Stimulated activated CD8-positive, alpha-beta memory T cell treated with anti-CD3 and anti-CD28 coated beads, Interleukin-15, amount 100 ng/mL, for 1 hour (primary cell): Measurements from ENCODE around the gene HOXB5.

Experiments
- DNase-seq: peaks from one replicate; pipeline ENCODE4 v3.0.0-alpha.2; 2020; ENCODE audit warnings: low read depth

HOXB5 gene

DNA sequence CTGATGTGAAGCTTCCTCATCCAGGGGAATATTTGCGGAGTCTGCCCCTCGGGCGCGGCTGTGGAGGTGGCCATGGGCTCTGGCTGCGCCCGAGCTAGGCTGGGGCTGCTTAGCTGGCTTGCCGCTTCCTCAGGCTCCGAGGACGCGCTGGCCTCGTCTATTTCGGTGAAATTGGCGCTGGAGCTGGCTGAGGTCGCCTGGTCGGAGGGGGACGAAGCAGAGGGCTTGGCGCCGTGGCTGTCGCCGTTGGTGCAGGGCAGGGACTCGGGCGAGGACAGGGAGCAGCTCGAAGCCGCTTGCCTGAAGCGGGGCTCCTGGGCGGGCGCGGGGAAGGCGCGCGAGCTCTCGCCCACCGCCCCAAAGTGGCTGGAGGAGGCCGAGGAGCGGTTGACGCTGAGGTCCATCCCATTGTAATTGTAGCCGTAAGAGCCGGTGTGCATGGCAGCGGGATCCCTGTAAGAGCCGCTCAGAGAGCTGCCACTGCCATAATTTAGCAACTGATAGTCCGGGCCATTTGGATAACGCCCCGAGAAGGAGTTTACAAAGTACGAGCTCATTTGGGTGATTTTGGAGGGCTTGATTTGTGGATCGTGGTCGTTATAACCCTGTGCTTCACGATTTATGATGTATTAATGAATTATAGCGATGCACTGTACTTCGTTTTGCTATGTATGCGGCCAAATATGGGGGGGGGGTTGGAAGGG is at the start of gene HOXB5:
TSS of gene HOXB5 (minus strand) at position 654 of the 704 bp plus-strand sequence. CDS start at position 557, 97 bp downstream.
- no peak for DNase-seq

DNA sequence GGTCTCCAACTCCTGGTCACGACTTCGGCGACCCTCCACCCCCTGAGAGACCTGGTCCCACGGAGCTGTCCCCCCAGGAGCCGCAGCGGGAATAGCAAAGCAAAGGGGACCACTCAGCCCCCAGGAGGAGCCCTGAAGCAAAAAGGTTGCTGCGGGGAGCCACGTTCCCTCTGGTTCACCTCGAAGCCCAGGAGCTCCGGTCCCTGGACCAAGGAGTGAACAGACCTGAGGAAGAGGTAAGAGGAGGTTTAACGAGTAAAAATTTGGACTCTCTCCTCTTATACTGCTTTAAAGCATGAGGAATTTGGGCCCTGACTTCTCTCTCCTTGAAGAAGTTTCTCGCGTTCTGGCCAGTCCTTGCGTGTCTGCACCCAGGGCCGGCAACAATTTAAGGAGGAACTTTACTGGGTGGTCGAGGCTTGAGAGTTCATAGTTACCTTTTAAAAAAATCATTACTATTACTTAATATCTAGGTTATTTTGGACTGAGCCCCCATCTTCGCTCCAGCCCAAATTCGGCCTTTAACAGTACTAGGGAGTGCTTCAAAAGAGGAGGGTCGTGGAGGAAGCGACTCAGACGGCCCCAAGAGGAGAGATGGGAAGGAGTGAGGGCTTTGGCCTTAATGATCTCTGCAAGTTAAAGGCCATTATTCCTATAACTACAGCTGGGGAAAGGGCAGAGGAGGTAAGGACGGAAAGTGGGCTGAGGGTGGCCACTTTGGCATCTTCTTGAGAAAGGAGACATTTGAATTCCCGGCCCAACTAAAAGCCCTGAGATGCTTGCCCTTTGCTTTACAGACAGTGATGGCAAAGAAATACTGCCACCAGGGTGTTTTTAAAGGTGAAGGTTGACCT is 49.5 kb upstream of the HOXB5 start:
- no peak for DNase-seq

DNA sequence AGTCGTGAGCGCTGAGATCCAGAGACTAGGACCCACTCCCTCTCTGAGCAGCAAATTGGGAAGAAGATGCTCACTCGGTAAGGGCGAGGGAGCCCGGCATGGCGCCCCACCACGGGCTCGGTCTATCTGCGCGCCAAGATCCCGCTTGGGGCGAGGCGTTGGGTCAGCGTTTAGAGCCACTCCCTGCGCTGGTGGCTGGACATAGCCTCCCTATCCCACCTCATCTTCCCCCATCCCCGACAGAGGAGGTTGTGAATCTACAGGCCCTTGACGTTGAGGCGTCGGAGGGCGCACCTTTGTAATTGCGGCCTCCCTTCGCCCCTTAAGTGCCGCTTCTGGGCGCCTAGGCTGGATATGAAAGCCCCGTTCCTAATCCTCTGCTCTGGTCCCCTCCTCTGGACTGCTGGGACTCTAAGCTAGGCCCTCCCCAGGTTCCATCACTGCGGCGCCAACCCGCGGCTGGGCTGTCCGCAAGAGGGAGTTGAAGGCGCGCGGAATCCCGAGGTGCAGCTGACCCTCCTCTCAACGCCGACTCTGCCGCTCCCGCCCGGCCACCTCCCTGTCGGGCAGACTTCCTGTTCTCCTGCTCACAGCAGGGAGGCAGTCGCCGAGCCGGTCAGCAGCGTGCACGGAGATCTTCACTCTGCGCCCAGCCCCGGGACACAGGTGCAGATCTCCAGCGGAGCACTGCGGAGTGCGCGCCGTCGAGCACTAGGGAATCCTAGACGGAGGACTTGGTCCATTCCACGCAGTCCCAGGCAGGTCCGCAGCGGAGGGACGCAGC is 48.7 kb upstream of the HOXB5 start:
- DNase-seq, result no peak

DNA sequence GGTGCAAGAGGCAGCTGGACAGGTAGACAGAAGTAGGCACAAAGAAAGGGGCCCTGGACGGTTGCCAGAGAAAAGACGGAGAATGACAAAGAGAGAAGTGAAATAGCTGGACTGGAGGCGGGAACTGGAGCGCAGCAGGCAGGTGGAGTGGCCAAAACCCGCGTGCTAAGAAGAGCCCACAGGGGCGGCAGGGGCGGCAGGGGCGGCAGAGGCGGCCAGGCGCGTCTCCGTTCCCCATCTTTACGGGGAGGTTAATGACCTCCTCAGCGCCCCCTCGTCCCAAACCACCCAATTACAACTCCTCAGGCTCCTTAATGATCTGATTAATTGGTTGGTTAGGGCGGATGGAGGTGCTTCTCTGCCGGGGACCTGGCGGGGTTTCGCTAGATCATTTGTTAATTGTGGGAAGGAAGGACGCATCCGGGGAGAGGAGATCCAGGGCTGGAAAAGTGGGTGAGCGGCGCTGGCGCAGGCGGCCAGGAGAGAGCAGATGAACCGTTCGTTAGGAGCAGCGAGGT is 48.0 kb upstream of the HOXB5 start:
- no peak for DNase-seq

DNA sequence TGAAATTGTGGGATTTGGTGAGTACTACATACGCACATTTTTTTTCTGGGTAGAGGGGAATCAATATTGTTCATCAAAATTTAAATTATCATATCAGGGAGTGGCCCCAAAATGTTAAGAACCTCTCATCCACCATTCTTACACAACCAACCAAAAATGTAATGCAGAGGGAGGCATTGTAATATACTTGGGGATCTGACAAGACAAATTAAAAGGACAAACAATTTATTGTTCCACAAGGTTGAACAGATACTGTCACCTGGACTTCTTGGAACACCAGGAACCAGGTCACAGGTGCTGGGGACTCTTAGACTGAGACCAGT is 47.2 kb upstream of the HOXB5 start:
- no peak for DNase-seq

DNA sequence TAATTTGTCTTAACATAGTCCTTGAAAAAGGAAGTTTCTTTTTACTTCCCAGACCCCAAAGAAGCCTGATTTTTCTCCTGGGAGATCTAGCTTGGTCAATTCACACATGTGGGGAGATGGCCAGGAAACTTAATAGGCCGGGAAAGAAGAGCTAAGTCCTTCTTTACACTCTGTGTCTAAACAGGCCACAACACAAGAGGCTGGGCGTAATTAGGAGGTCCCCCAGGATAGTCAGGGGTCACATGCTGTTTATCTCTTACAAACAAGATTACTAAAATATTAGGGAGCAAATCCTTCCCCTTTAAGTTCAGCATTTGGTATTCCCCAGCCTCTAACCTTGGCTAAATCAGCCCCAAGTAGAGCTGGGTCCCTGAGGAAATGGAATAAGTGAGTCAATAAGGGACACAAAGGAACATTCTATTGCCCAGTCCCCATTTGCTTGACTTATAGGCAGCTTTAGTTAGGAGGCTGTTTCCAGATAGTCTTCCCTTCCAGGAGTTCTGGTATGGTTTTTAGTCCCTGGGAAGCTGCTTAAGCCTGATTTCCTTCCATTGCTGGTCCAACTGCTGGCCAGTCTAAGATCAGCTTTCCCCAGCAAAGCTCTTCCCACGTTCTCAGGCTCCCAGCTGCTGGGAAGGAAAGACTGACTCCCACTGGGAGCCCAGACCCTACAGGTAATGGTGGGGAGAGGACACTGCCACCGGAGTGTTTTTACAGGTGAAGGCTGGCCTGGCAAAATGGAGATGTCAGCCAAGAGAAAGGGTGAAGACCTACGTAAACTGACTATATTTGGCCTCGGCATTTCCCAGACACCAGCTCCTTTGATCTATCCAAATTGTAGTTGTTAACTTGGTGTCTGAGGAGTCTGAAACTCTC is 46.6 kb upstream of the HOXB5 start:
- no peak for DNase-seq

DNA sequence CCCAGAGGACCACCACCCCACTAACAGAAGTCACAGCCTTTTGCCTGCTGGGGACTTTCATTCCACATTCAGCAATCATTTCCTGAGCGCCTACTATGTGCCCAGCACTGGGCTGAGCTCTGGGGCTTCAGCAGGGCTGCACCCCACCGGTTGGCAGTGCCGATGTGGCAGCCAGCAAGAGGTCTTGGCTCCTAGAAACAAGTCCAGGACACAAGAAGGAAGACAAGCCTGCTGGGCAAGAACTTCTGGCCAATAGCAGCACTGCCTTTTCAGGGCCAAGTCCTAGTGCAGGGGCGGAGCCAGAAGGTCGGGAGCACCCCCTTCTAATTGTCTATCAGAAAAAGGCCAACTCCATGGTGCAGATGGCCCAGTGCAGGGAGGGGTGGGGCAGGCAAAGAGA is 45.6 kb upstream of the HOXB5 start:
- no peak for DNase-seq

DNA sequence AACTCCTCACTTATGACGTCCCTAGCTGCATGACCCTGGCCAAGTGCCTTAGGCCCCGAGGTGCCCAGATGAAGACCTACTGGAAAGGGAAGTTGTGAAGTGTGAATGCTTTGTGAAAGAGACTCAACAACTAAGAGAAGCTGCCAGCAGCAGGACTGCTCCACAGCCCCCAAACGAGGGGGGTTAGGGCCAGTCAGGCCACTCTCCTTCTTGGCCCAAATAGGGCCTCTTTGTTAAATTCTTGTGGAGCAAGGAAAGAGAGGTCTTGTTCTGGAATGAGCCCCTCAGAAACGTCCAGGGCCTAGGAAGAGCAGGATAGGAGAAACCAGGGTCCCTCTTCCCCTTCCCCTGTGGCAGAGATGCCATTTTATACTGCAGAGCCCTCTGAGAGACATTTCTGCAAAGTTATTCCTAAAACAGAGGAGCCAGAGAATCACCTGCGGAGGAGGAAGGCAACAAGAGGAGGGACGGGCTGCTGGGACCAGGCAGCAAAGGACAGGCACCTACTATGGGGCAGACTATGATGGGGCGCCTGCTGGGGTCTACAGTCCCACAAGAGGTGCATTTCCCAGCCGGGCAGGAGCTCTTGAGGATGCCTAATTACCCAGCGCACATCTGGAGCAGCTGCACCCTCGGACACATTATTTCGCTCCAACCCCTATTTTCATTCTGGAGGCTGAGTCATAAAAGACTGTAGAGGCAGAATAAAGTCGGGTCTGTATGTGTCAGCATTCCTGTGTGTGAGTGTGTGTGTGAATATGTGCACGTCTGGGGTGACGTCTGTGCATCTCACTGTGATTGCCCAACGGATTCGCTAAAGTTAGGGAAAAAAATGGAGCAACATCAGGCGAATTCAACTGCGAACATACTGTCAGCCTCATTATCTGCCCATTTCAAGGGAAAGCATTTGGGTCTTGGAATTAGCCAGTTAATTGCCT is 44.0 kb upstream of the HOXB5 start:
- DNase-seq, result no peak

DNA sequence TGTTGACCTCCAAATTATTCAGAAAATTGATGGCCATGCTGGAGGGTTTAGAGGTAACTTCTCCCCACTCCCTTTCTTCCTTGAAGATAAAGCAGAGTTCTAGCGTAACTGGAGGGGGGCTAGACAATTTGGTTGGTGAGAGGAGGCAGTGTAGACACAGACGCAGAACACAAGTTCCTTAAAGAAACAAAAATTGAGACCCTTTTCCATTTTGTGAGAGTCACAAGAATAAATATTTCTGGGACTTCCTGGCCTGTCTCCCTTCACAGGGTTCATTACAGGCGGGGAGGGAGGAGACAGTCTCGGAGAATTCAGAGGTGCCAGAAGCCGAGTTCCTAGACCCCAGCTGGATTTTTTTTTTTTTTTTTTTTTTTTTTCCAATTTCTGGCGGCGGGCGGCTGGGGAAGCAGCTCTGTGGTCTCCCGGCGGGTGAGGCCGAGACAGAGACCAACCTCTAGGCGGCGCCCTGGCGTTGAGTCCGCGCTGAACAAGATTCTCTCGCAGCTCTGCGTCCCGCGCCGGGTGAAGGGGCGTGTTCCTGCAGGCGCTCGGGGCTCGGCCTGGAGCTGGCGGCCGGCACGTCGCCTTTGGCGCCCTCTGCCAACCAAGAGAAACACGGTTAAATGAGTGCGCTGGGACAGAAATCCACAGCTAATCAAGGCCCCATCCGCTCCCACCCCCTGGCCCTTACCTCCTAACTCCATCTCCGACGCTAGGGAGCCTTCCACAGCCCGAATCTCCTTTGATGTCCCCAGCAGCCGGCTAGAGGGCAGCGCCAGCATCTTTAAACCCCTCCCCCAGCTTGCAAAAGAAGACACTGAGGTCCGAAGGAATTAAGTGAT is 42.8 kb upstream of the HOXB5 start:
- peak; percentile 34 for DNase-seq

DNA sequence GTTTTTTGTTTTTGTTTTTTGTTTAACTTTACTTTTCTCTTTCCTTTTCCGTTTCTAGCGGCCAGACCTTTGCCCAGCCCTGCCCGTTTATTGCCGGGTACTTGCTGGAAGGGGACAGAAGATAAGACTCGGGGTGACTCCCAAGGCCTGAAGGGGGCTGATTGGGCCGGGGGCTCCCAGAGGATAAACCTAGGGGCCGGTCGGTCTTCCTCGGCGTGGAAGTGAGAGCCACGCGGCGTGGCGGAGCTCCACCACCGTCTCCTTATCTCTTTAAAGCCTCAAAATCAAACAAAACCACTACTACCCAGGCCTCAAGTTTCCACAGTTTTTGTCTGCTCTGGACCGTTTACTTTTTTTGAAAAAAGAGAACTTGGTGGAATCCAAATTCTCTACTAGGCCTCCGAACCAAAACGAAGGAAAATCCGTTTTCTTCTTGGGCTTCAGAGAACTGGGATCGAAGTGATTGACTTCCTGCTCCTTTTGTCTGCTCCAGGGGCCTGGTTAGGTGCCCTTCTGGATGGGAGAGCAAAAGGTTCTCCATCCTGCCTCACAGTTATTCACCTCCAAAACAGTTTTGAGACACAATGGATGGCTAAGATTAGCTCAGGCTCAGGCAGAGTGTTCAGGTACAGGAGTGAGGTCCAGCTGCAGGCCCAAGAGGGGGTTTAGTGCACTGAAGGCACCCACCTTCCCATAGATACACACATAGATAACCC is 41.1 kb upstream of the HOXB5 start:
- no peak for DNase-seq

DNA sequence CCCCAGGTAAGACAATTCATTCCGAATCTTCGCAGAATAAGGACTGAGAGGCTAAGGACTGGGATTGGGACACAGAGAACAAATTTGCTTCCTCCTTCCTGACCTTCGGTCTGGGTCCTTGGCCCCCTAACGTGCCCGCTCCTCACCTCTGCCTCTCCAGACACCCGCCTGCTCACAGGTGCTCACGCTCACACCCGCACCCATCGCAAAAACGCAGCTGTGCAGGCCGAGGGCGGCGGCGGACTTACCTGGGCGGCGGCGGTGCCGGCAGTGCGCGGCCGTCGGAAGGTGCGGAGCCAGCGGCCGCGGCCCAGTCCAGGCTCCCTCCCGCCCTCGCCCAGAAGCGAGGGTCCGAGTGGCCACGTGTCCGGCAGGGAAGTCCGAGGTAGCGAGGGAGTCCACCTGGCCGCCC is 39.7 kb upstream of the HOXB5 start:
- DNase-seq, result no peak

DNA sequence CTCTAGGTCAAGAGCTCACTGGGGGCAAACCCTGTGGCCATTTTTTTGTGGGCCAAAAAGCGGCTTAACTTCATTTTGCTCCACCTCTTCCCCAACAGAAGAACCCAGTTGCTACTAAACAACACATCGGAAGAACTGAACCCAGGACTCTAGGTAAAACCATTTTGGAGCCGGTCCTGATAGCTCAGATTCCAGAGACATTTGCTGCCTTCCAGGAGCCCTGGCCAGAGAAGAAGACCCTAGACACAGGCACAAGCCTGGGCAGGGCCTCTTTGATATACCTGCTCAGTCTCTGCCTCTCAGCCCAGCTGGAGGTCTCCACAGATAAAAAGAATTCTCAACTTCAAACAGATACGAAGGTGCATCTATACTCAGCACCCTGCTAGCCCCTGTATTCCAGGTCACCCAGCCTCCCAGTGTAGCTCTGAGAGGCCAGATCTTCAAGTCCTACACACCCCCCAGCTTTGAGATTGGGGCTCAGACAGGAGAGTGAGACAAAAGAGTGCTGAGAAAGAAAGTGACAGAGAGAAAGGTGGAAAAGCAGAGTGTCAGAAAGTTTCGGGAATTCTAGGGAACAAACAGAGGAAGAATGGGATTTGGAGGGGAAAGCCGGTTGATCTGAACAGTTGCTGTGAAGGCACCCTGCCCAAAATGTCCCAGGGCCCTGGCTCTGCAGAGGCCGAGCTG is 39.1 kb upstream of the HOXB5 start:
- DNase-seq, result no peak

DNA sequence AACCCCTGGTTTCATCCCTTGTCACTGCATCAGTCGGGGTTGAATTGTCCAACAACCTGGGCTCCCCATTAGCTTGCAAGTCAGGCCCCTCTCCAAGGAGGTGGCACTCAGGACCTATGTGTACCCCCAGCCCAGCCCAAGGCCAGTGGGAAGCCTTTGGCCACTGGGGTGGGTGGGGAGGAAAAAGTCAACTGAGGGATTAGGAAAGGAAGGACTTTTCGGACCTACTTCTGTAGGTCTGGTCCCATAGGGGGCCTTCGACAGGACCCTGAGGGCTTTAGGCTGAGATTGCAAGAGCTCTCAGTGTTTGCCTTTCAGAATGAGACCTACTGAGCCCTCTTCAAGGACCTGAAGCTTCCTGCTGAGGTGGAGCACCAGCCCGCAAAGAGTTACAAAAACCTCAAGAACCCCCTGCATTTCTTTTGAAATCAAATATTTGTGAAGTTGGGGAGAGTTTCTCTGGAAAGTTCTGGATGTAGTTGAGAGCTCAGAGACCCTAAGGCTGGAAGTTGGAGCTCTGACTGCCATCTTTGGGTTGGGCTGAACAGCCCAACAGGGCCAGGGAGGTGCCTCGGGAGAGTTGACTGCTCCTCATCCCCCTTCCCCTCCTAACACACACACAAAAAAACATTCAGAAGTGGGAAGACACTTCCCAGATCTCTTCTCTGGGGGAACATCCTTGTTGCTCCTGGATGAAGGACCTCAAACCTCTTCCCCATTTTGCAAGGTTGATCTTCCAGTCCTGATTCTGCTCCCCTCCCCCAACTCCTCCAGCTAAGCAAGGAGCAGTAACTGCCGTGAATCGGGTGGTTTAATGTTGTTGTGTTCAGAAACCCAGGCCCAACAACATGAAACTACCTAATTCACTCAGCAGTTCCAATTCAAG is 38.4 kb upstream of the HOXB5 start:
- DNase-seq, result no peak

DNA sequence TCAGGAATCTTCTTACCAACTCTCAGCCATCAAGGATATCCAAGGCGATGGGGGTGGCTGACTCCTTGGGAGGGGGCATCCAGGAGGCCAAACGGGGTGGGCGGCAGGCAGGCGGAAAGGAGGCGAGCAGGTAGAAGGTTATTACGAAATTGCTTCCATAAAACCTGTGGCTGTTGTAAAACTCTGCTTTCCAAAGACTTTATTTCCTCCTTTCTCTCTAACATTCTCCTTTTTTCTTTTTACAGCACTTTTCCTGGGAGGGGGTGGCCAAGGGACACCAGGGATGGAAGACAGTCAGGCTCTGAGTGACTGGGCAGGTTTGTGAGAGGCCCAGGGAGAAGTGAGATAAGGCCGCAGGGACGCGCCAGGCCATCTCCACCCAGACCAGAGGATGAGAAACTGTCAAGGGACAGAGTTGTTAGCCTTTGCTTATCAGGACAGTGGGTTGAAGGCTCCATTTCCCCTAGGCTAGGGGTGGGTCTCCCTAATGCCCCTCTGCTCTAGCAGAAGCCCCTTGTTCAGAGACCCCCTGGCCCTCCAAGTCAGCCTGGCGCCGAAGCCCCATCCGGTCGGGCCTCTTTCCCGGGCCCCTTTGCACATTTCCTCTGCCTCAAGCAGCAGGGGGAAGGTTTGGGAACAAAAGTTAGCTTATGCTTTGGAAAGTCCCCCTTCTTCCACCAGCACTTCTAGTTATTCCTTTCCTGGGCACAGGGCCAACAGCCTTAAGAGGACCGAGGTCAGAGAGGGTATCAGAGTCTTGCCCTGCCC is 37.5 kb upstream of the HOXB5 start:
- DNase-seq, result no peak

DNA sequence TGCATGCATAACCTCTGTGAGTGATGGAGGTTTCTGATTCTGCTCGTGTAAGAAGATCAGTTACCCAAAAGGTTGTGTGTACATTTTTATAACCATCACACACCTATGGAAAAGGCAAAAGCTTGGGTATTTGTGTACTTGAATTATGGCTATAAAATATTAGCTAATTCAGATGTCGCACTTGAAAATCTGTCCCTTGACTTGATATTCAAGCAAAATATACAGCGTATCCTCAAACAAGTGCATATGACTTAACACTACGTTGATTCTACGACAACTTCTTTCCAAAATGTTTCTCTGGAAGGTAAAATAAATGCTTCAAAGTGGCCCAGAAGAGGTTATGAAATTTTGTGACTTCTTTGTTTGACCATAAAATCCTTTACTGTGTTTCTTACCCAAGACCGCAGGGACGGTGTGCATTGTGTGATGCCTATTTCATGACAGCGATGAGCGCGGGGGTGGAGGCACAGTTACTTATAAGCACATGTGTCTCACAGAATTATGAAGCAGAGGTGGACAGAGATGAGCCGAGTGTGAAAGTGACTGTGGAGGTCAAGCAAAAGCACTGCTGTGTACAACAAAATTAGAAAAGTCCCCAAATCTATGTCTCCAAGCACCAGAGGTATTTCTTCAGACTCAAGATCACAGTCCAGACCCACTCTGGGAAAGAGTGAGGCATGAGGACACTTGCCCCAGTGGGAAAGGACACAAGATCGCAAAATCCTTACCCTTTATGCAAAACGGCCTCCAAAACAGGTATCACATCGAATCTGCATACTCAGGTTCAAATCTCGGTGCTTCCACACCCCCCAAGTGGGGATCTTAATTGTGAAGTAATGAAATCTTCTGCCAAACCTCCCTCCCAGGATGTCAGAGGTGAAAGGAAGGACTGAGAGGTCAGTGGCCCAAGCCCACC is 36.7 kb upstream of the HOXB5 start:
- DNase-seq, result no peak
